K562 (cell line): ENCODE results near the gene TTC39A. TPM values are rescaled to one million over a fixed set of nuclear protein-coding genes. Genes with fewer than 3 reads are reported as not detected.

Source experiments
- CBX8 ChIP-seq: fragments of 200-600 bp; sonication (generic); IDR thresholded peaks from 2 replicates; pipeline ENCODE4 v1.6.1; 2012; ENCODE audit warnings: borderline replicate concordance, mixed run types, low read depth, mild to moderate bottlenecking, moderate library complexity, mixed read lengths, low read length, control low read depth, inconsistent platforms; ENCODE audit not compliant: poor library complexity, severe bottlenecking; ENCODE audit errors: extremely low read depth
- CCAR2 ChIP-seq: fragments of 200-400 bp; formaldehyde crosslinking; IDR thresholded peaks from 2 replicates; pipeline ENCODE4 v1.6.1; 2017; ENCODE audit warnings: mild to moderate bottlenecking, low read depth, low read length
- CEBPB ChIP-seq: fragments of 450-650 bp; IDR thresholded peaks from 2 replicates; pipeline ENCODE4 v1.6.1; 2016; ENCODE audit warnings: missing genetic modification characterization, missing compliant biosample characterization
- CEBPG ChIP-seq, 3 experiments: fragments of 200-800 bp in 1 of 3; sonication (Bioruptor generic) in 1 of 3; sonication (generic) in 1 of 3; formaldehyde crosslinking in 1 of 3; IDR thresholded peaks in 2 of 3; conservative IDR thresholded peaks in 1 of 3; 2 replicates each; pipeline versions ENCODE4 v1.6.1 to v1.8.0; 2016 to 2022; ENCODE audit warnings: missing compliant biosample characterization in 2 of 3, missing genetic modification characterization in 2 of 3, mild to moderate bottlenecking in 1 of 3, missing genetic modification reagents in 1 of 3
- CREB3 ChIP-seq: fragments of 450-650 bp; conservative IDR thresholded peaks from 2 replicates; pipeline ENCODE4 v1.6.1; 2016; ENCODE audit warnings: missing genetic modification characterization, low read depth, mild to moderate bottlenecking, missing compliant biosample characterization, moderate library complexity
- DACH1 ChIP-seq: fragments of 450-650 bp; IDR thresholded peaks from 2 replicates; pipeline ENCODE4 v1.6.1; 2018; ENCODE audit not compliant: partially characterized antibody
- E2F3 ChIP-seq: fragments of 250-450 bp; sonication (Bioruptor Pico); IDR thresholded peaks from 2 replicates; pipeline ENCODE4 v1.4.0; 2020; ENCODE audit warnings: mild to moderate bottlenecking
- JUND ChIP-seq, 2 experiments: IDR thresholded peaks; 2 replicates in 1 of 2; 3 replicates in 1 of 2; pipeline ENCODE4 v1.6.1; 2011; ENCODE audit warnings: borderline replicate concordance in 2 of 2, low read depth in 2 of 2, low read length in 2 of 2, improper control_type of control experiment in 1 of 2, missing biosample characterization in 1 of 2, missing genetic modification characterization in 1 of 2, missing genetic modification reagents in 1 of 2
- MAX ChIP-seq: sonication (generic); formaldehyde crosslinking; IDR thresholded peaks from 2 replicates; pipeline ENCODE4 v1.9.0; 2022; ENCODE audit warnings: mild to moderate bottlenecking, missing genetic modification reagents
- SAP30 ChIP-seq: fragments of 200-600 bp; sonication (generic); IDR thresholded peaks from 2 replicates; pipeline ENCODE4 v1.6.1; 2012; ENCODE audit warnings: borderline replicate concordance, low read depth, mild to moderate bottlenecking, moderate library complexity, low read length, control low read depth, inconsistent platforms; ENCODE audit not compliant: insufficient read depth, poor library complexity, severe bottlenecking
- SMAD4 ChIP-seq: fragments of 250-450 bp; sonication (Bioruptor Pico); conservative IDR thresholded peaks from 2 replicates; pipeline ENCODE4 v1.8.0; 2021; ENCODE audit warnings: inconsistent platforms, mild to moderate bottlenecking, moderate library complexity
- TOE1 ChIP-seq, 2 experiments: fragments of 450-650 bp in 1 of 2; sonication (generic) in 1 of 2; formaldehyde crosslinking in 1 of 2; IDR thresholded peaks; 2 replicates each; pipeline versions ENCODE4 v1.7.1 to v1.8.0; 2016 to 2022; ENCODE audit warnings: borderline replicate concordance in 2 of 2, mild to moderate bottlenecking in 2 of 2, antibody characterized with exemption in 1 of 2, inconsistent platforms in 1 of 2, low read depth in 1 of 2, missing genetic modification reagents in 1 of 2, moderate library complexity in 1 of 2
- ZNF175 ChIP-seq: fragments of 200-800 bp; sonication (Bioruptor generic); IDR thresholded peaks from 2 replicates; pipeline ENCODE4 v1.6.1; 2016; ENCODE audit warnings: low read depth, mild to moderate bottlenecking, missing genetic modification characterization, missing compliant biosample characterization
- ZNF282 ChIP-seq: sonication (generic); formaldehyde crosslinking; IDR thresholded peaks from 2 replicates; pipeline ENCODE4 v1.8.1; 2023; ENCODE audit warnings: missing genetic modification reagents
- ZNF41 ChIP-seq: fragments of 250-450 bp; sonication (Bioruptor Pico); conservative IDR thresholded peaks from 2 replicates; pipeline ENCODE4 v1.4.0; 2020; ENCODE audit warnings: mild to moderate bottlenecking
- ZNF511 ChIP-seq: sonication (generic); formaldehyde crosslinking; IDR thresholded peaks from 2 replicates; pipeline ENCODE4 v1.8.0; 2022; ENCODE audit warnings: mild to moderate bottlenecking, missing genetic modification reagents
- ZNF639 ChIP-seq, 2 experiments: fragments of 200-800 bp in 1 of 2; sonication (Bioruptor generic) in 1 of 2; sonication (generic) in 1 of 2; formaldehyde crosslinking in 1 of 2; IDR thresholded peaks in 1 of 2; conservative IDR thresholded peaks in 1 of 2; 2 replicates each; pipeline versions ENCODE4 v1.5.0 to v1.6.1; 2016 to 2020; ENCODE audit warnings: missing compliant biosample characterization in 1 of 2, missing genetic modification characterization in 1 of 2, missing genetic modification reagents in 1 of 2
- polyA plus RNA-seq, 8 experiments: library from polyadenylated mRNA; depleted of rRNA in 4 of 8; stranded (reverse) in 5 of 8; unstranded in 3 of 8; fragments of >200 nt; fragmentation: Nextera tagmentation in 2 of 8; fragmentation: Illumina TruSeq in 1 of 8; extraction: Ambion mirVana in 2 of 8; extraction: Trizol in 1 of 8; gene quantifications; 2 replicates each; pipeline versions ENCODE4 v1.2.1 to v1.2.3, GENCODE V29; 2011 to 2014; ENCODE audit warnings: inconsistent platforms in 1 of 8, missing spikeins in 1 of 8
- total RNA-seq, 7 experiments: library from RNA; depleted of rRNA in 6 of 7; stranded (reverse); fragments of >200 nt in 6 of 7; fragmentation: Illumina TruSeq in 2 of 7; extraction: Trizol in 2 of 7; gene quantifications; 2 replicates each; pipeline versions ENCODE4 v1.2.1 to v1.2.3, GENCODE V29; 2011 to 2021; ENCODE audit warnings: low replicate concordance in 1 of 7

The TTC39A gene
- total and polyA plus RNA-seq, 9 of the 15 experiments (the other 6 are each of a cell fraction or from before 2014, with no cell fraction given) = 0.18 to 0.82 (median 0.35) TPM

GRCh38 chr1:51313961-51314777 is 16.2 kb downstream of the TTC39A start (continued):
- TF ChIP-seq CBX8 (no peak), SMAD4 (0 out of 2 replicates have a peak, but pooled peaks have one; percentile 17), MAX (CRISPR knock-in tag) (peak; percentile 32; the same call in 1 of the 2 replicates), ZNF282 (CRISPR knock-in tag) (no peak), ZNF639 (CRISPR knock-in tag; conservative IDR thresholded peaks at IDR 0.05 in 1 of 2, IDR thresholded peaks at IDR 0.05 in 1 of 2) (0 out of 4 replicates have a peak, but pooled peaks of 1 of the 2 experiments have one; percentile 13), ZNF175 (CRISPR knock-in tag) (peak; percentile 22; the same call in 1 of the 2 replicates), ZNF41 (CRISPR knock-in tag) (0 out of 2 replicates have a peak, but pooled peaks have one; percentile 43), CEBPB (peak; percentile 45; the same call in 1 of the 2 replicates), CEBPG (CRISPR knock-in tag; IDR thresholded peaks at IDR 0.05) (no peak), CEBPG (tag; conservative IDR thresholded peaks at IDR 0.05 in 1 of 2, IDR thresholded peaks at IDR 0.05 in 1 of 2) (peak; percentile 27 to 35; a peak in 1 of 4 replicates), SAP30 (no peak), ZNF511 (CRISPR knock-in tag) (no peak), DACH1 (no peak), E2F3 (CRISPR knock-in tag) (0 out of 2 replicates have a peak, but pooled peaks have one; percentile 54), JUND (IDR thresholded peaks at IDR 0.05; ENCODE audit: borderline replicate concordance, low read depth, low read length) (peak; percentile 62; the same call in 1 of the 2 replicates), JUND (tag; IDR thresholded peaks at IDR 0.05; ENCODE audit: borderline replicate concordance, low read depth, low read length) (no peak; the same call in 2 of the 3 replicates), CCAR2 (no peak), TOE1 (IDR thresholded peaks at IDR 0.05; ENCODE audit: borderline replicate concordance) (peak; percentile 33; the same call in 1 of the 2 replicates), TOE1 (CRISPR knock-in tag; IDR thresholded peaks at IDR 0.05; ENCODE audit: borderline replicate concordance, low read depth) (no peak), CREB3 (tag) (0 out of 2 replicates have a peak, but pooled peaks have one; percentile 28)
